ENCODE measurements around the gene COL25A1. TPM values are rescaled to one million over a fixed set of nuclear protein-coding genes. Genes with fewer than 3 reads are reported as not detected.

COL25A1 gene
- total RNA-seq, 4 donors from 2014 or later = 0.06 to 0.53 (median 0.23) TPM

DNA sequence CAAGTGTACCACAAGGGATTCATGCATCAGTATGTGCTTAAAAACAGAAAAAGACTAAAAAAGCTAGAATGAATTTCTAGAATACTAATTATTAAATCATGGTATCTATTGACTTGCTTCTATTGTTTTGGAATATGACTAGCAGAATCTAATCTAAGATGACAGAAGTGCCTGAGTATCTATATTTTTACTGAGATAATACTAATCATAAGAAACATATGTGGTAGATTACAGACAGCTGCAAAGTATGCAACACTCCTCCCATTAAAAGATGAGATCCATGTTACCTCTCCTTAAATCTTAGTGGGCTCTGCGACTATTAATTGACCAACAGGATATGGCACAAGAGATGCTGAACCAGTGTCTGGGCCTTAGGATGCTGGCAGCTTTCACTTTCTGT lies 89.4 kb downstream of the COL25A1 start:
- no peak for TF ChIP-seq POLR2A (IDR thresholded peaks at IDR 0.05)
- TF ChIP-seq, protein P1, sequence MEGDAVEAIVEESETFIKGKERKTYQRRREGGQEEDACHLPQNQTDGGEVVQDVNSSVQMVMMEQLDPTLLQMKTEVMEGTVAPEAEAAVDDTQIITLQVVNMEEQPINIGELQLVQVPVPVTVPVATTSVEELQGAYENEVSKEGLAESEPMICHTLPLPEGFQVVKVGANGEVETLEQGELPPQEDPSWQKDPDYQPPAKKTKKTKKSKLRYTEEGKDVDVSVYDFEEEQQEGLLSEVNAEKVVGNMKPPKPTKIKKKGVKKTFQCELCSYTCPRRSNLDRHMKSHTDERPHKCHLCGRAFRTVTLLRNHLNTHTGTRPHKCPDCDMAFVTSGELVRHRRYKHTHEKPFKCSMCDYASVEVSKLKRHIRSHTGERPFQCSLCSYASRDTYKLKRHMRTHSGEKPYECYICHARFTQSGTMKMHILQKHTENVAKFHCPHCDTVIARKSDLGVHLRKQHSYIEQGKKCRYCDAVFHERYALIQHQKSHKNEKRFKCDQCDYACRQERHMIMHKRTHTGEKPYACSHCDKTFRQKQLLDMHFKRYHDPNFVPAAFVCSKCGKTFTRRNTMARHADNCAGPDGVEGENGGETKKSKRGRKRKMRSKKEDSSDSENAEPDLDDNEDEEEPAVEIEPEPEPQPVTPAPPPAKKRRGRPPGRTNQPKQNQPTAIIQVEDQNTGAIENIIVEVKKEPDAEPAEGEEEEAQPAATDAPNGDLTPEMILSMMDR (IDR thresholded peaks at IDR 0.05) = no peak
- intact Hi-C loops (cut with DNase I) = no loop called here
- H3K36me3 ChIP-seq = no peaks in the 10 kb centered on the region
- H3K27me3 ChIP-seq = no peaks in the 10 kb centered on the region
- no peak overlapping the region for H3K27ac ChIP-seq
- no peak overlapping the region for H3K4me3 ChIP-seq
- no peaks in the 10 kb centered on the region for H3K9me3 ChIP-seq
- no peak for DNase-seq
- H3K4me1 ChIP-seq = peaks cover 0 to 5% (median 0%) of the 10 kb centered on the region in 3 donors
- WGBS, 2 donors = 67 to 77% methylated on average over 1 of the region's 1 CpG

DNA sequence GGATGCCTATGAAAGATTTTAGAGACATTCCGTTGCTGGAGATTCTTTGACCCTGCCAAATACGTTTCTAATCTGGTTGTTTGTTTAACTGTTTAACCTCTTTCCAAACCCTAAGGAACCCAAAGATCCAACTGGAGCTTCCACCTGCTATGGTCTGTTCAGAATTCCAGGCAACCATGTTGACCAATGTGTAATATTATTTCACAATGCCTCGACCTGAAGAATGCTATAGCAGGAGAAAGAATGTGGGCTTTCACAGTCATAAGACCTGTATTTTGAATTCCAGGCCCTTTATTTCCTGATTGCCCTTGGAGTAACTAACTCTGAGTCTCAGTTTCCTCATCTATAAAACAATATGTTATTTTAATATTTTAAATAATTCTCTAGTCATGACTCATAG lies 90.8 kb downstream of the COL25A1 start:
- H3K36me3 ChIP-seq = no peaks in the 10 kb centered on the region
- no peaks in the 10 kb centered on the region for H3K27me3 ChIP-seq
- H3K9me3 ChIP-seq = no peaks in the 10 kb centered on the region
- H3K4me1 ChIP-seq = peaks cover 0 to 5% (median 0%) of the 10 kb centered on the region in 3 donors
- H3K27ac ChIP-seq = no peak overlapping the region
- no peak for DNase-seq
- TF ChIP-seq, protein P1 (IDR thresholded peaks at IDR 0.05) = no peak
- TF ChIP-seq POLR2A (IDR thresholded peaks at IDR 0.05) = no peak
- WGBS, 2 donors = 35 to 46% methylated on average over 3 of the region's 3 CpGs
- no peak overlapping the region for H3K4me3 ChIP-seq
- intact Hi-C loops (cut with DNase I) = no loop called here

DNA sequence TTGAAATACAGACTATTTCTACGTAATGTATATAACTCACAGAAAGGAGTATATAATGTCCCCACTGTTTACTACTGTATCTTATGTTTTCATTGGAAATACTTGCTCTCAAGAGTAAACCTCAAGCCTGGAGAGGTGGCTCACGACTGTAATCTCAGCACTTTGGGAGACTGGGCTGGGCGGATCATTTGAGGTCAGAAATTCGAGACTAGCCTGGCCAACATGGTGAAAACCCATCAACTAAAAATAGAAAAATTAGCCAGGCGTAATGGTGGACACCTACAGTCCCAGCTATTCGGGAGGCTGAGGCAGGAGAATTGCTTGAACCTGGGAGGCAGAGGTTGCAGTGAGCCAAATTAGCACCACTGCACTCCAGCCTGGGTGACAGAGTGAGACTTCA lies 92.8 kb downstream of the COL25A1 start:
- 82 to 85% methylated on average over 5 to 6 of the region's 6 CpGs for WGBS, 2 donors

DNA sequence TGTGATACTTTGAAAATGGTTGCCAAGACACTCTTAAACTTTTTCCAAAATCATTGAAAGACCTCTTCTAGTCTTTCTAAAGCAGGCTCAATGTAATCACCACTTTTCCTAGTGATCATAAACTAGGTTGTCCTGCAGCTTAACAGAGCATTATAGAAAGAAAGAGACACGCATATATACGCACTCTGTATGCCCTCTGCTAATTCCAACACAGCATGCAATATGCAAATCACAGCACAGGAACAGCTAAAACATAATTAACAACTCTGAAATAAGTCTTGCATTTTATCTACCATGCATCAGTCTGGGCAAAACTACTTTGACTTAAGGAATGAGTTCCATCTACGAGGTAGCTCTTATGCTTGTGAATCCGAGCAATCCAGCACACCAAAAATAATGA lies 94.6 kb downstream of the COL25A1 start:
- Histone ChIP-seq H3K27me3 (no peaks in the 10 kb centered on the region), H3K9me3 (no peaks in the 10 kb centered on the region), H3K4me1 (no peaks in the 10 kb centered on the region), H3K27ac (no peak overlapping the region), H3K36me3 (no peaks in the 10 kb centered on the region), H3K4me3 (no peak overlapping the region)
- intact Hi-C loops (cut with DNase I) = no loop called here
- no peak for DNase-seq
- no peak for TF ChIP-seq POLR2A (IDR thresholded peaks at IDR 0.05)
- TF ChIP-seq, protein P1 (IDR thresholded peaks at IDR 0.05) = no peak
- WGBS, 2 donors = 77 to 86% methylated on average over 4 of the region's 4 CpGs

More for the DNA sequence above, 92.8 kb downstream of the COL25A1 start:
- H3K36me3 ChIP-seq = no peaks in the 10 kb centered on the region
- no peaks in the 10 kb centered on the region for H3K9me3 ChIP-seq
- H3K27me3 ChIP-seq = no peaks in the 10 kb centered on the region
- H3K4me1 ChIP-seq = peaks cover 0 to 2% (median 0%) of the 10 kb centered on the region in 3 donors
- no peak overlapping the region for H3K4me3 ChIP-seq
- no peak for DNase-seq
- no peak overlapping the region for H3K27ac ChIP-seq
- no peak for TF ChIP-seq POLR2A (IDR thresholded peaks at IDR 0.05)
- intact Hi-C loops (cut with DNase I) = no loop called here

DNA sequence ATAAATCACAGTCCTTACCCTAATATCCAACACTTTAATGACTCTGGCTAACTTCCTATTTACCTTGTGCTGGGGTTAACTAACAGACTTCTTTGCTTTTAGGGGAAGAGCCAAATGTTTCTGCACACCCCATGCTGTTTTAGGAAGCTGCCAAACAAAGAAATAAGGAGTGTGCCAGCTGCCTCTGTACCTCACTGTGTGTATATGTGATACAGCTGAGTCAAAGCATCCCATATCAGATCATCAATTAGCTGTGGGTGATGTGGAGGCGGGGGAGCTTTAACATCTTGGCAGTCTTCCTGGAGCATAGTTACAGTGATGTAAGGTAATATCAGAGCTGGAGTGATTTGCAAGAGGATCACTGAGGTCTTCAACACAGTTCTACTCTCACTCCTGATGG lies 95.4 kb downstream of the COL25A1 start:
- Histone ChIP-seq H3K27ac (no peak overlapping the region), H3K36me3 (no peaks in the 10 kb centered on the region), H3K27me3 (no peaks in the 10 kb centered on the region), H3K9me3 (no peaks in the 10 kb centered on the region), H3K4me3 (no peak overlapping the region), H3K4me1 (no peaks in the 10 kb centered on the region)
- no peak for DNase-seq
- 55 to 92% methylated on average over 1 of the region's 1 CpG for WGBS, 2 donors
- TF ChIP-seq POLR2A (IDR thresholded peaks at IDR 0.05) = no peak
- TF ChIP-seq, protein P1 (IDR thresholded peaks at IDR 0.05) = no peak
- intact Hi-C loops (cut with DNase I) = no loop called here

DNA sequence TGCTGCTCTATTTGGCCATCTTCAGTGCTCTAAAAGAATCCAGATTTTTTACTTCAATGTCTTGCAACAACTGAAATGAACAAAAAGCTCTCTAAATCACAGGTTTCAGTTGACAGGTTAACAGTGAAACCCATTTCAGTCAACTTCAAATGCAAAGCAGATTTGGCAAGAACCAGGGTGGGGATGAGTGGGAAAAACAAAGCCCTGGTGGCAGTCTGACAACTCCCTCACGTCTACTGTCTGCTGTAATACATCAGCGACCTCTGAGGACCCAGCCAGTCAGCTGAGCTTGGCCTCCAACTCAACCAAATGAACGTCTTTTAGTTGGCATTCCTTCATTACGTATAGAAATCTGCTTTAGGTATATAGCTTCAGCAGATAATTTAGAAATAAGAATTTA lies 95.8 kb downstream of the COL25A1 start:
- 40 to 71% methylated on average over 4 of the region's 4 CpGs for WGBS, 2 donors

More for the DNA sequence above, 95.8 kb downstream of the COL25A1 start:
- no peaks in the 10 kb centered on the region for H3K4me1 ChIP-seq
- TF ChIP-seq, protein P1 (IDR thresholded peaks at IDR 0.05) = no peak
- no peak for TF ChIP-seq POLR2A (IDR thresholded peaks at IDR 0.05)
- H3K4me3 ChIP-seq = no peak overlapping the region
- no peaks in the 10 kb centered on the region for H3K9me3 ChIP-seq
- H3K27ac ChIP-seq = no peak overlapping the region
- DNase-seq = no peak
- no peaks in the 10 kb centered on the region for H3K27me3 ChIP-seq
- intact Hi-C loops (cut with DNase I) = no loop called here
- H3K36me3 ChIP-seq = no peaks in the 10 kb centered on the region
